ENCODE data around the gene ARAP3.

Gene ARAP3

DNA sequence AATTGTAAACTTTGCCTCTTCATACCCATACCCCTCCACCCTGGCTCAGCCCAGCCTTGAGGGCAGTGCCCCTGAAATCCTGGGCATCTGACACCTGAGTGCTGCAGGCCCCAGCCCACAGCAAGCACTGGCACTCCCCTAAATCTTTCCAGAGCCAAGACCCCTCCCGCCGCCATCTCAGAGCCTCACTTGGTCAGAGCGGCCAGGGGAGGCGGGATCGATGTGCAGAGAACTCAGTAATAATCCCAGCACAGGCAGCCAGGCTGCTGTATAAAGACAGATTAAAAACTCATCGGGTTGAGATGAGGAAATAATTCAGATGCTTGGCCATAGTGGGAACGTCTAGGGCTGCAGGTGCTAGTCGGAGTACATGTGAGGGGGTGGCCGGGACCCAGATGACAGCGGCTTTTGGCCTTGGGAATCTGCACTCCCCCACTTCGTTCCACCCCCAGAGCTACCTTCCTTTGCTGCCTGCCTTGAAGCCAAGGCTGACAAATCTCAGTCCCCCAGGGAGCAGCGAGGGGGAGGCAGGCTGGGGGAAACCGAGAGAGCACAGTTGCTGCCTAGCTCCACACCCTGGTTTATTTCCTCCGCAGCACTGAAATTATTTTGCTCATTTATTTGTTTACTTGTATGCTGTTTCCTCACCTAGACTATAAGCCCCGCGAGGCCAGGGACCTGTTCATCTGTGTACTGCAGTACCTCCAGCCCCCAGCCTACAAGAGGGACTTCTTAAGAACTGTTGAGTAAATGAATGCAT, 19.5 kb upstream of the ARAP3 start:
- no peak for DNase-seq

GRCh38 chr5:141697586-141697985, 15.6 kb upstream of the ARAP3 start:
- no peak for DNase-seq

DNA sequence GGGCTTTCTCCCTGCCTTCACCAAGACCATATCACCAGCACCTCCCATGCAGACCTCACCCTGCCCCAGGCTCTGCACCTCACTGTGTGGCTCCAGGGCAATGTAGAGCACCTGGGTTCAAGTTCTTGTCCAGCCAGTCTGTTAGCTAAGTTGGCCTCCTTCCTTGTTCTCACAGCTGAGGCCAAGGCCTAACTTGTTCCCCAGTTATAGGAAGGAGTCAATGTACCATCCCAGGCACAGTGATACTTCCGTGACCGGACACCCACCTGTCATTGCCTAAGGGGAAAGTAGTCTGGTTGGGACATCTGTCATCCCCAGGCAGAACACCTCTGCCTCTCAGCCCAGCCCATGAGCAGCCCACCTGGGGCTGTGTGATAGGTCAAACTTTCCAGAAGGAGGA, 14.4 kb upstream of the ARAP3 start:
- no peak for DNase-seq

DNA sequence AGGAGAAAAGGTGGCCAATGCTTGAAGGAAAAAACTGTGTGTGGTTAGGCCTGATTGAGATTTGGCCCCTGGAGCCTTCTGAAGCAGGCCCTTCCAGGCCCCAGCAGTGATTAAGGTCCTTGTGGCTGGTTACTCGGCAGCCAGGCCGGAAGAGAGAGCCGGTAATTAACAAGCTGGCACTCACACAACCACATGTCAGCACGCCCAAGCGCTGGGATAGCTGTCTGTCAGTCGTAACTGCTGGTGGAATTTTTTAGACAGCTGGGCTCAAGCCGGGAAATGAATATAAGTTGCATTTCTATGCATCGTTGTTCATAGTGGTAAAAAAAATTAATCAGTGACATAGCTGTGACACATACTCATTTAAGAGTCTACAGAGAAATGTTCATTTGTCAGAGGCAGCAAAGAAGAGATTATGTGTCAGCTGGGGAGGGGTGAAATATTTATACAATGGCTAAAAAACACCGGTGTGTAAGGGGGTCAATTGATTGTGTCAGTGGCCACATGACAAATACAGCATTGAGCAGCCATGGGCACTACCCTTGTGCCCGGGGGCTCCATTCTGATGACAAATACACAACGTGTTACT, 13.7 kb upstream of the ARAP3 start:
- peak; percentile 47 for DNase-seq

GRCh38 chr5:141694479-141694878, 12.4 kb upstream of the ARAP3 start:
- peak; percentile 60 for DNase-seq

DNA sequence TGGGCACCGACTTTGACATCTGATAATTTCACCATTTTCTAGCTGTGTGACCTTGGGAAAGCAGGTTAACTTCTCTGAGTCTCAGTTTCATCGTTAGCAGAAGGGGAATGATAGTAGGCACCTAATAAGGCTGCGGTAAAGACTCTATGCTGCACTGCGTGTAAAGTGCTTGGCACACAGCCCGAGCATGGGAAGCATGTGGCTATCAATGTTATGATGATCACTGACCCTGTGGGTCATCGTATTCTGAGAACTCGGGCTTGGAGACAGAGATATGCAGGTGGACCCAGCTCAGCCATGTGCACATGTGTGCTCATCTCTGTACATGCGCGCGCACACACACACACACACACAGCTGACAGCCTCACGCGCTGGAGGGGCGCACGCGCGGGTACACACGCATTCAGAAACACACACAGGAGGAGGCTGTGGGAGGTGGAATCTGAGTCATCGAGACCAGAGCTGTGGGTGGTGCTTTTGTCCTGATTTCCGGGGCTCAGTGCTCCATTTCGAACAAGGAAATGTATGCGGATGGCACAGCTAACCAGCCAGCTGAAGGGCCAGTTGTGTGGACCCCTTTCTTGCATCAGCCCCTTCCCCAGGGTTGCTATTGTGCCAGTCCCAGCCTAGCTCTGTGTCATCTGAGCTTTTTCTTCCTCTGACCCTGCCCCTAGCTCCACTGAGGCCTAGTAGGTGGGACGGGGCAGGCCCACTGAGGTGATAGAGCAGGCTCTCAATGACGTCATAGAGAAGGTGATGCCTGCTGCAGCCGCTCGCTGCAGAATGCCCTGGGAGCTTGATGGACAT, 11.1 kb upstream of the ARAP3 start:
- no peak for DNase-seq

- DNase-seq: no peak
Measured at GRCh38 chr5:141692533-141692888, 10.5 kb upstream of the ARAP3 start.

GRCh38 chr5:141691867-141692532, 10.0 kb upstream of the ARAP3 start:
- peak; percentile 39 for DNase-seq

DNA sequence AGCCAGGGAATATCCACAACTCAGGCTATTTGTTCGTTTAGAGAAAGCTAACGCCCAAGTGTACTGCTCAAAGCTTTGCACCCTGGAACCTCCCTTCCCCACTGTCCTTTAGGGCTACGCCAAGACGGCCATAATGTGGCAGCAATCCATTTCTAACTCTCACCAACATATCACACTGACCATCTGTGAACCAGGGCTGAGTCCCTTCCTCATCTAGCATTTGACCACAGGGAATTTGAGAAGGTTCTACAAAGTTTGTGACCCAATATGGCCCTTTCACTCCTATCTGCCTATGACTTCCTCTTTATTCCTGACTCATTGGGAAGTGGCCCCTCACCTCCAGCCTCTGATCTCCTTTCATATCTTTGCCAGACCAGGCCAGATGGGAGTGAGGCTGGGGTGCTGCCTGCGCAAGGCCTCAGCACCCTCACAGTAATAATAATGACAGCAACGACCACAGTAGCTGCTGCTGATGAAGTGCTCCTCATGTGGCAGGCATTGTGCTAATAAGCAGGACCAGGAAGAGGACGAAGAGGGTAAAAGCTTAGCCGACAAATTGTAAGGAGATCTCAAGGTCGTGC, 9.3 kb upstream of the ARAP3 start:
- no peak for DNase-seq

DNA sequence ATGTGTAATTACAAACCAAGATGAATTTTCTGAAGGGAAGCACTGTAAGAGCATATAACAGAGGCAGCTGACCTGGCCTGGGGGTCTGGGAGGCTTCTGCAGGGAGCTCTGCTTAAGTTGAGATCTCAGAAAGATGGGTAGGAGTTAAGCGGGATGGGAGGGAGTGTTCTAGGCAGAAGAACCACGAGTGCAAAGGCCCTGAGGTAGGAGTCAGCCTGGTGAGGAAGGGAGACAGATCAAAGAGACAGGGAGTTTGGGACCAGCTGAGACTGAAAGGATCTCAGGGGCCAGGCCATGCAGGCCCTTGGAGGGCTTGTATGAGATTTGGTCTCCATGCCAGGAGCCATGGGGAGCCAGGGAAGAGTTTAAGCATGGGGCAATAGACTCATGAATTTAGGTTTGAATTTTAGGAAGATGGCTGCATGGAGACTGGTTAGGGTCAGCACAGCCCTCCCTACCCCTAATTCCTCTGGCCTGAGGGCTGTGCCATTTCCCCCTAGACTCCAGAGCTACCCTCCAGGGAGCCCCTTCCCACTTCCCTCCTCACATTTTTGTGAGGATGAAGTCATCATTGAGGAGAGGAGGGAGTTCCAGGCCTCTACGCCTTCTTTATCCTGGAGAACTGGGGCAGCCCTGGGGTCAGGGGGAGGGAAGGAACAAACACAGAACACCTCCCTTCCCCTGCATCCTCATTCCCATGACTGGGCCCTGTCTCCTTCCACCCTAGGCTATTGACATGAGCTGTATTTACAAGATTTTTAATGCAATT, 4.8 kb upstream of the ARAP3 start:
- no peak for DNase-seq

DNA sequence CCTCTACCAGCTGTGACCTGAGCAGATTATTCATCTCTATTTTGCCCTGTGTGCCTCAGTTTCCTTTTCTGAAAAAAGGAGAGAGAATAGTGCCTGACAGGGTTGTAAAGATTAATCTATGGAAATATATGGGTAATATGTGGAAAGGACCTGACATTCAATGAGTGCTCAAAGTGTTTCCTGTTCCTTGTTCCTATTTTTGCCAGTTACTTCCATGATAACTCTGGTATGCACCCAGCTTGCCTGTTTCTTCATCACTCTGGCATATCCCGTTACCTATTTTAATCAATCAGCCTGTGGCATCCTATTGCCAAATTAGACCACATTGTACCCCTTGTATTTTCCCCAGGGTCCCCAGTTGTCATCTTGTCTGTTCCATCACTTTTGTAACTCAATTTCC, 3.6 kb upstream of the ARAP3 start:
- DNase-seq: no peak

GRCh38 chr5:141683596-141684141, 1.6 kb upstream of the ARAP3 start:
- no peak for DNase-seq

DNA sequence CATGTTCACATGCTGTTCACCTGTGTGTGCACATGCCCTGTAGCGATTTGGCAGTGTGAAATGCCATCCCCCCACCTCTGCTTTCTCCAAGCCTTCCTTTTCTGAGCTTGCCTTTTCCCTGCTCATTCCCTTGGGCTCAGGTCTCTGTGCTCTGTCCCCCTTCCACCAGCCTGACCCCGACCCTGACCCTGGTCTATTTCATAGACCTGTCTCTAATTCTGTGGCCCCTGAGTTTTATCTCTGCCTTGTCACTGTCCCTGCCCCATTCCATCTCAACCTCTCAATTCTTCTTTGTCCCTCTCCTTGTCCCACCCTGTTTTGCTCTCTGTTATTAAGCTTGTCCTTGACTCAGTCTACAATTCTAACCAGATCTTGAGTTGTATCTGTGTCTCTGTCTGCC, 735 bp downstream of the ARAP3 start:
- no peak for DNase-seq

DNA sequence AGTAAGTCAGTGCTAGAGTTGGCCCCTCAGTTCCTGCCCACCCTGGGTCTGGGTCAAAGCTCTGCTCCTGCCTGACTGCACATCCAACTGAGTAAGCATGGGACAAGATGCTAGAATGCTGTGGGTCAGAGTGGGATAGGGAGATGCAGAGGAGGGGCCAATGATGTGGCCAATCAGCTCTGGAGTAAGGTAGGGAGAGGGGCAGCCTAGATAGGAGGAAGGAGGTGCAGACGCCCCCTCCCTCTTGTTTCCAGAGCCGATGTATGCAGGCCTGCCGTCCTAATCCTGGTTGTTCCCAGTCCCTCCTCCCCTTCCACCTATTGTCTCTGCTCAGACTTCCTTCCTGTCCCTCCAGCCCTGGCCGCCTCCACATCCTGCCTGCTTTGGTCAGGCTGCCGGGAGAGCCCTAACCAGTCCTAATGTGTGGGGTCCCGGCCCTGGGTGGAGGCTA, 1.3 kb downstream of the ARAP3 start:
- no peak for DNase-seq

- DNase-seq: no peak
Measured at GRCh38 chr5:141680178-141680577, 1.9 kb downstream of the ARAP3 start.

- DNase-seq: no peak
Measured at GRCh38 chr5:141677415-141677814, 4.6 kb downstream of the ARAP3 start.

DNA sequence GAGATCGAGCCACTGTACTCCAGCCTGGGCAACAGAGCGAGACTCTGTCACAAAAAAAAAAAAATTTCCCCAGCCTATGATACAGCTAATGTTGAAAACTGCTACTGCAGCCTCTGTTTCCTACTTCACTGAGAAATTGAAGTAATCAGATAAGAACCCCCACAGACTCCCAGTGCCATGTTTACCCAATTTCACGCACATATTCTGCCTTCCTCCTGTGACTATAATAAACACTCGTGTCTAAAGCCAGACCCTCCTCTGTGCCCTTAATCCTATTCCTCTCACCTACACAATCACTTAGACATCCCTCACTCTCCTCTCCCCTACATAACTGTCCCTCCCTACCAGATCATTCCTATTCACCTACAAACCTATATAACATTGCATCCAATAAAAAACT, 6.4 kb downstream of the ARAP3 start:
- DNase-seq: no peak

GRCh38 chr5:141674747-141675146, 7.3 kb downstream of the ARAP3 start:
- no peak for DNase-seq

GRCh38 chr5:141672841-141673813, 8.9 kb downstream of the ARAP3 start:
- no peak for DNase-seq

DNA sequence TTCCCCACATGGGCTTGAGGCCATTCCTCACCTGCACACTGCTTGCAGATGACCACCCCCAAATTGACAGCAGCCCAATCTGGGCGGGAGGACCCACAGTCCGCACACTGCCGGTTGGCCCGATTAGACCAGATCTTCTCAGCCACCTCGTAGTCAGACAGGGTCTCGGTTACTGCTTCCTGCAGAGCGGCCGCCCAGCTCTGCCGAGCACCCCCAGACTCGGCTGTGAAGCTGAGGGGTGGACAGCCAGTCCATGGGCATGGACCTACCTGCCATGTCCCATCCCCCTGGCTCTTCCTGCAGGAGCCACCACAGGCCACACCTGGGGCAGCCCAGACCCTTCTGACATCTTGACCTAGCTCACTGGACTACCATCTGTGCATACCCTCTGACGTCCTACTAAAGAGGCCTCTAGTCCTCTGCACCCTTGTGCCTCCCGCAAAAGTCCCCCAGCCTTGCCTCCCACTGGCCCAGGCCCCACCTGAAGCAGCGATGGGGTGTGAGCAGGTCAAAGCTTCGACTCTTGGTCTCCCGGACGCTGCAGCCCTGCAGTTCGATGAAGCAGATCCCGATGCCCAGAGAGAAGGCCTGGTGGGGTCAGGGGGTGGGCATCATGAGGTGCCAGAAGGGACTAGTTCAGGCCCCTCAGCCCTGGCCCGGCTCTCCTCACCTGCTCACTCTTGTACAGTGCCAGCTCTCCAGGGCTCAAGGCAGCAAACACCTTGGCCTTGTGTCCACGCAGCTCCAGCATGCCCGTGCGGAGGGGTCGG, 9.8 kb downstream of the ARAP3 start:
- DNase-seq: no peak

Measured in DMS79 treated with DMSO at 0.1 percent for 48 hours (cell line).